Left renal pelvis (tissue), 4 donors: ENCODE measurements around the gene OPCML. TPM values are rescaled to one million over a fixed set of nuclear protein-coding genes. Genes with fewer than 3 reads are reported as not detected.
A peak's percentile ranks its signal among the peaks of the same experiment; 100 is the strongest.
"Not testable (repeated sequence)": the region's sequence is repeated elsewhere in the genome, so short reads cannot be mapped to it uniquely, and the experiment has no call there.

Experiments
- DNase-seq, 4 donors: peaks; one replicate each; pipeline ENCODE4 v3.0.0-alpha.2; 2013; ENCODE audit warnings: low read depth in 4 of 4, low spot score in 3 of 4
- polyA plus RNA-seq, 4 donors: library from polyadenylated mRNA; unstranded; fragments of 120-200 nt; gene quantifications; one replicate each; pipeline ENCODE4 v1.2.1, GENCODE V29; 2013; ENCODE audit not compliant: insufficient read length in 4 of 4

Gene OPCML
- polyA plus RNA-seq, 4 donors = 10.1 to 16.1 (median 12.5) TPM

GRCh38 chr11:132438418-132438817 is 1093.9 kb downstream of the OPCML start:
- no peak for DNase-seq

- peak; percentile 38 to 51 (median 46) for DNase-seq
Measured at GRCh38 chr11:132430429-132431062, 1101.8 kb downstream of the OPCML start.

- no peak for DNase-seq
Measured at GRCh38 chr11:132429685-132430084, 1102.6 kb downstream of the OPCML start.

- DNase-seq = no peak
Measured at GRCh38 chr11:132427611-132428010, 1104.7 kb downstream of the OPCML start.

- DNase-seq = no peak
Measured at GRCh38 chr11:132424433-132424832, 1107.9 kb downstream of the OPCML start.

GRCh38 chr11:132423266-132423665 is 1109.0 kb downstream of the OPCML start:
- DNase-seq = no peak

- DNase-seq = no peak
Measured at GRCh38 chr11:132422722-132423121, 1109.6 kb downstream of the OPCML start.

- no peak for DNase-seq
Measured at GRCh38 chr11:132421555-132421954, 1110.7 kb downstream of the OPCML start.

GRCh38 chr11:132414451-132414850 is 1117.8 kb downstream of the OPCML start:
- DNase-seq = no peak

- DNase-seq = no peak
Measured at GRCh38 chr11:132410383-132410782, 1121.9 kb downstream of the OPCML start.

GRCh38 chr11:132409573-132410355 is 1122.5 kb downstream of the OPCML start:
- DNase-seq = no peak

GRCh38 chr11:132408877-132409276 is 1123.4 kb downstream of the OPCML start:
- DNase-seq = no peak

GRCh38 chr11:132405728-132406127 is 1126.6 kb downstream of the OPCML start:
- DNase-seq = no peak

- DNase-seq = peak in 3 of 4 donors; percentile 18 to 49 (median 24)
Measured at GRCh38 chr11:132402071-132402684, 1130.1 kb downstream of the OPCML start.

GRCh38 chr11:132396318-132396717 is 1136.0 kb downstream of the OPCML start:
- no peak for DNase-seq

GRCh38 chr11:132395434-132395833 is 1136.9 kb downstream of the OPCML start:
- DNase-seq = no peak

- no peak for DNase-seq
Measured at GRCh38 chr11:132379540-132379939, 1152.8 kb downstream of the OPCML start.

GRCh38 chr11:132373405-132374143 is 1158.7 kb downstream of the OPCML start:
- no peak for DNase-seq

- not testable (repeated sequence) for DNase-seq
Measured at GRCh38 chr11:132370114-132370513, 1162.2 kb downstream of the OPCML start.

GRCh38 chr11:132367293-132367692 is 1165.0 kb downstream of the OPCML start:
- no peak for DNase-seq

- DNase-seq = no peak
Measured at GRCh38 chr11:132365650-132366049, 1166.7 kb downstream of the OPCML start.
